Parathyroid adenoma (tissue), 2 donors: ENCODE results near the gene HBP1.
A peak's percentile ranks its signal among the peaks of the same experiment; 100 is the strongest.
"Not testable (repeated sequence)": the region's sequence is repeated elsewhere in the genome, so short reads cannot be mapped to it uniquely, and the experiment has no call there.

Experiments
- H2AFZ ChIP-seq: fragments of 300-600 bp; sonication (generic); one replicate; pipeline ENCODE4 v1.7.0; 2017; ENCODE audit warnings: antibody characterized with exemption, mild to moderate bottlenecking
- H3K27ac ChIP-seq: fragments of 300-600 bp; sonication (generic); one replicate; pipeline ENCODE4 v1.7.0; 2017
- H3K27me3 ChIP-seq: fragments of 300-600 bp; sonication (generic); one replicate; pipeline ENCODE4 v1.7.0; 2017; ENCODE audit warnings: low read length; ENCODE audit not compliant: control insufficient read depth, insufficient read depth
- H3K36me3 ChIP-seq: fragments of 300-600 bp; sonication (generic); one replicate; pipeline ENCODE4 v1.7.0; 2017; ENCODE audit warnings: low read length; ENCODE audit not compliant: control insufficient read depth, insufficient read depth
- H3K4me1 ChIP-seq: fragments of 300-600 bp; sonication (generic); one replicate; pipeline ENCODE4 v1.7.0; 2017; ENCODE audit warnings: control low read depth
- H3K4me2 ChIP-seq: fragments of 300-600 bp; sonication (generic); one replicate; pipeline ENCODE4 v1.7.0; 2017; ENCODE audit warnings: low read length
- H3K4me3 ChIP-seq: fragments of 300-600 bp; sonication (generic); one replicate; pipeline ENCODE4 v1.7.0; 2017; ENCODE audit warnings: low read depth, low read length
- H3K79me2 ChIP-seq: fragments of 300-600 bp; sonication (generic); one replicate; pipeline ENCODE4 v1.7.0; 2017; ENCODE audit warnings: control low read depth
- H3K9ac ChIP-seq: fragments of 300-600 bp; sonication (generic); one replicate; pipeline ENCODE4 v1.7.0; 2017; ENCODE audit warnings: mild to moderate bottlenecking
- H3K9me3 ChIP-seq: fragments of 300-600 bp; sonication (generic); one replicate; pipeline ENCODE4 v1.7.0; 2017; ENCODE audit warnings: low read length; ENCODE audit not compliant: control insufficient read depth
- CTCF ChIP-seq: fragments of 300-600 bp; sonication (generic); IDR thresholded peaks from one replicate; pipeline ENCODE4 v1.7.0; 2017; ENCODE audit warnings: antibody characterized with exemption, mild to moderate bottlenecking
- donor health status: primary hyperparathyroidism.

The HBP1 gene

GRCh38 chr7:107138696-107139420 lies 29.9 kb upstream of the HBP1 start:
- no peak overlapping the region for H3K27ac ChIP-seq
- no peaks in the 10 kb centered on the region for H3K36me3 ChIP-seq
- no peak overlapping the region for H3K4me3 ChIP-seq
- TF ChIP-seq CTCF: no peak
- no peaks in the 10 kb centered on the region for H3K27me3 ChIP-seq
- H3K4me1 ChIP-seq: no peaks in the 10 kb centered on the region
- H2AFZ ChIP-seq: no peak overlapping the region
- H3K4me2 ChIP-seq: no peak overlapping the region
- no peaks in the 10 kb centered on the region for H3K79me2 ChIP-seq
- H3K9me3 ChIP-seq: no peaks in the 10 kb centered on the region
- no peak overlapping the region for H3K9ac ChIP-seq

GRCh38 chr7:107143875-107144274 lies 24.9 kb upstream of the HBP1 start:
- H2AFZ ChIP-seq, H3K27me3 ChIP-seq, H3K79me2 ChIP-seq, H3K9ac ChIP-seq, H3K36me3 ChIP-seq, H3K4me2 ChIP-seq, H3K4me3 ChIP-seq, H3K4me1 ChIP-seq, H3K9me3 ChIP-seq, H3K27ac ChIP-seq: not testable (repeated sequence)

GRCh38 chr7:107145067-107145838 lies 23.6 kb upstream of the HBP1 start:
- no peak overlapping the region for H3K4me3 ChIP-seq
- no peaks in the 10 kb centered on the region for H3K9me3 ChIP-seq
- no peaks in the 10 kb centered on the region for H3K79me2 ChIP-seq
- H3K27ac ChIP-seq: no peak overlapping the region
- H3K4me1 ChIP-seq: no peaks in the 10 kb centered on the region
- no peak for TF ChIP-seq CTCF
- H2AFZ ChIP-seq: no peak overlapping the region
- no peak overlapping the region for H3K9ac ChIP-seq
- no peaks in the 10 kb centered on the region for H3K36me3 ChIP-seq
- no peaks in the 10 kb centered on the region for H3K27me3 ChIP-seq
- H3K4me2 ChIP-seq: no peak overlapping the region

GRCh38 chr7:107147464-107148393 lies 21.1 kb upstream of the HBP1 start:
- no peak overlapping the region for H3K27ac ChIP-seq
- TF ChIP-seq CTCF: peak; percentile 70
- H3K4me3 ChIP-seq: no peak overlapping the region
- no peaks in the 10 kb centered on the region for H3K79me2 ChIP-seq
- H3K36me3 ChIP-seq: no peaks in the 10 kb centered on the region
- no peaks in the 10 kb centered on the region for H3K27me3 ChIP-seq
- no peaks in the 10 kb centered on the region for H3K9me3 ChIP-seq
- H3K4me1 ChIP-seq: no peaks in the 10 kb centered on the region
- H3K4me2 ChIP-seq: no peak overlapping the region
- peak overlapping the region; percentile 38 for H2AFZ ChIP-seq
- no peak overlapping the region for H3K9ac ChIP-seq

GRCh38 chr7:107148721-107149120 lies 20.1 kb upstream of the HBP1 start:
- no peaks in the 10 kb centered on the region for H3K9me3 ChIP-seq
- H3K4me2 ChIP-seq: no peak overlapping the region
- H3K4me1 ChIP-seq: no peaks in the 10 kb centered on the region

More at GRCh38 chr7:107148721-107149120, 20.1 kb upstream of the HBP1 start:
- H3K27me3 ChIP-seq: no peaks in the 10 kb centered on the region
- H3K4me3 ChIP-seq: no peak overlapping the region
- no peak overlapping the region for H2AFZ ChIP-seq
- no peaks in the 10 kb centered on the region for H3K36me3 ChIP-seq
- no peak overlapping the region for H3K9ac ChIP-seq
- TF ChIP-seq CTCF: no peak
- no peak overlapping the region for H3K27ac ChIP-seq
- no peaks in the 10 kb centered on the region for H3K79me2 ChIP-seq
